SK-N-SH treated with all-trans-retinoic acid at 6 μM for 48 hours (cell line): Measurements from ENCODE around the gene NAT8L.

Experiments used
- ARNTL ChIP-seq: fragments of 450-650 bp; formaldehyde crosslinking; IDR thresholded peaks from 2 replicates; pipeline ENCODE4 v1.5.0; 2020; ENCODE audit warnings: low read depth, mild to moderate bottlenecking, moderate library complexity, borderline replicate concordance
- CREB5 ChIP-seq: fragments of 250-450 bp; sonication (Bioruptor Pico); IDR thresholded peaks from 2 replicates; pipeline ENCODE4 v1.5.1; 2020; ENCODE audit warnings: low read depth, mild to moderate bottlenecking, moderate library complexity
- GLIS3 ChIP-seq: fragments of 250-450 bp; sonication (Bioruptor Pico); IDR thresholded peaks from 2 replicates; pipeline ENCODE4 v1.5.0; 2020; ENCODE audit warnings: mild to moderate bottlenecking, moderate library complexity
- OSR1 ChIP-seq: fragments of 250-450 bp; sonication (Bioruptor Pico); IDR thresholded peaks from 2 replicates; pipeline ENCODE4 v1.8.0; 2022; ENCODE audit warnings: moderate library complexity, mild to moderate bottlenecking, inconsistent platforms
- RARB ChIP-seq: fragments of 250-450 bp; sonication (Bioruptor Pico); IDR thresholded peaks from 2 replicates; pipeline ENCODE4 v1.8.0; 2021; ENCODE audit warnings: mild to moderate bottlenecking, moderate library complexity
- ZC3H10 ChIP-seq: fragments of 250-450 bp; sonication (Bioruptor Pico); IDR thresholded peaks from 2 replicates; pipeline ENCODE4 v1.5.1; 2021; ENCODE audit warnings: mild to moderate bottlenecking, moderate library complexity
- ZFP3 ChIP-seq: fragments of 250-450 bp; sonication (Bioruptor Pico); IDR thresholded peaks from 2 replicates; pipeline ENCODE4 v1.5.0; 2020; ENCODE audit warnings: mild to moderate bottlenecking, moderate library complexity
- ZFP30 ChIP-seq: fragments of 450-650 bp; formaldehyde crosslinking; IDR thresholded peaks from 2 replicates; pipeline ENCODE4 v1.5.0; 2022; ENCODE audit warnings: mild to moderate bottlenecking, moderate library complexity
- TF ChIP-seq, protein P1 (sequence below): fragments of 250-450 bp; sonication (Bioruptor Pico); IDR thresholded peaks from 2 replicates; pipeline ENCODE4 v1.8.0; 2020; ENCODE audit warnings: mild to moderate bottlenecking, moderate library complexity, borderline replicate concordance
- TF ChIP-seq, protein P2 (sequence below): fragments of 250-450 bp; sonication (Bioruptor Pico); IDR thresholded peaks from 2 replicates; pipeline ENCODE4 v1.5.0; 2020; ENCODE audit warnings: mild to moderate bottlenecking, moderate library complexity

DNA sequence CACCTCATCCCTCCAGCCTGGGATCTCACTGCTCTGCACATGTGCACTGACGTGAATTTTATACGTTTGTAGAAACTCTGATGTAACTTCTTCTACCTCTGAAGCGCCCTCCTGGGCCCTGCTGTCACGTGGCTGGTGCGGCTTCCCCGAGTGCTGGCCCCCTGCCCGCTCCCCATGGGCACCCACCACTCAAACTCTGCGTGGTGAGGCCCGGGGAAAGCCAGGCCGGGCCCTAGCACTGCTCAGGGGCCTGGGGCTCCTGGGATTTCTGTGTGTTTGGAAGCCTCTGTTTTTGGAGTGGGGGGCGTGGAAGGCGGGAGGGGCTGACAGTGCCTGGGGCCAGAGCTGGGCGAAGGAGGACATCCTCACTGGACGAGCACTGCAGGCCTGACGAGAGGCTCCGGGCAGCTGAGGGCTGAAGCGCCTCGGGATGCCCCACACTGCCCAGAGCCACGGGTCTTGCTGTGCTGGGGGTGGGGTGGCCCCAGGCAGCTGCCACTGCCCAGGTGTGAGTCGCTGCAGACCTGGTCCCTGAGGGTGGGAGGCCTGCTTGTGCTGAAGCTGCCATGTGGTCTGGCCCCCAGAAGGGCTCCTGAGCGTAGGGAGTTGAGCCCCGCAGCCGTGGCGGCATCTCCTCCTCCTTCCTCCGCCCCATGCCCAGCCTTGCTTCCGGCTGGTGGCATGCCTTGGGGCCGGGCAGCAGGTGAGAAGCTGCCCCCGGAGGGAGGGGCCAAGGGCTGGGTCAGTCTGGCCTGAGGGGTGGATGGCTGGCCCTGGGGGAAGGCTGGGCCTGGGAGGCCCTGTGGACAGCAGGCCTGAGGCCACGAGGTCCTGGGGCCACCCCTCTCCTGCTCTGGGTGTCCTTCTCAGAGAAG lies 7.7 kb downstream of the NAT8L start:
- TF ChIP-seq GLIS3 (CRISPR knock-in tag), result no peak
- TF ChIP-seq CREB5 (CRISPR knock-in tag), result no peak
- TF ChIP-seq, protein P1, sequence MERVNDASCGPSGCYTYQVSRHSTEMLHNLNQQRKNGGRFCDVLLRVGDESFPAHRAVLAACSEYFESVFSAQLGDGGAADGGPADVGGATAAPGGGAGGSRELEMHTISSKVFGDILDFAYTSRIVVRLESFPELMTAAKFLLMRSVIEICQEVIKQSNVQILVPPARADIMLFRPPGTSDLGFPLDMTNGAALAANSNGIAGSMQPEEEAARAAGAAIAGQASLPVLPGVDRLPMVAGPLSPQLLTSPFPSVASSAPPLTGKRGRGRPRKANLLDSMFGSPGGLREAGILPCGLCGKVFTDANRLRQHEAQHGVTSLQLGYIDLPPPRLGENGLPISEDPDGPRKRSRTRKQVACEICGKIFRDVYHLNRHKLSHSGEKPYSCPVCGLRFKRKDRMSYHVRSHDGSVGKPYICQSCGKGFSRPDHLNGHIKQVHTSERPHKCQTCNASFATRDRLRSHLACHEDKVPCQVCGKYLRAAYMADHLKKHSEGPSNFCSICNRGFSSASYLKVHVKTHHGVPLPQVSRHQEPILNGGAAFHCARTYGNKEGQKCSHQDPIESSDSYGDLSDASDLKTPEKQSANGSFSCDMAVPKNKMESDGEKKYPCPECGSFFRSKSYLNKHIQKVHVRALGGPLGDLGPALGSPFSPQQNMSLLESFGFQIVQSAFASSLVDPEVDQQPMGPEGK (CRISPR knock-in tag), result no peak
- TF ChIP-seq, protein P2, sequence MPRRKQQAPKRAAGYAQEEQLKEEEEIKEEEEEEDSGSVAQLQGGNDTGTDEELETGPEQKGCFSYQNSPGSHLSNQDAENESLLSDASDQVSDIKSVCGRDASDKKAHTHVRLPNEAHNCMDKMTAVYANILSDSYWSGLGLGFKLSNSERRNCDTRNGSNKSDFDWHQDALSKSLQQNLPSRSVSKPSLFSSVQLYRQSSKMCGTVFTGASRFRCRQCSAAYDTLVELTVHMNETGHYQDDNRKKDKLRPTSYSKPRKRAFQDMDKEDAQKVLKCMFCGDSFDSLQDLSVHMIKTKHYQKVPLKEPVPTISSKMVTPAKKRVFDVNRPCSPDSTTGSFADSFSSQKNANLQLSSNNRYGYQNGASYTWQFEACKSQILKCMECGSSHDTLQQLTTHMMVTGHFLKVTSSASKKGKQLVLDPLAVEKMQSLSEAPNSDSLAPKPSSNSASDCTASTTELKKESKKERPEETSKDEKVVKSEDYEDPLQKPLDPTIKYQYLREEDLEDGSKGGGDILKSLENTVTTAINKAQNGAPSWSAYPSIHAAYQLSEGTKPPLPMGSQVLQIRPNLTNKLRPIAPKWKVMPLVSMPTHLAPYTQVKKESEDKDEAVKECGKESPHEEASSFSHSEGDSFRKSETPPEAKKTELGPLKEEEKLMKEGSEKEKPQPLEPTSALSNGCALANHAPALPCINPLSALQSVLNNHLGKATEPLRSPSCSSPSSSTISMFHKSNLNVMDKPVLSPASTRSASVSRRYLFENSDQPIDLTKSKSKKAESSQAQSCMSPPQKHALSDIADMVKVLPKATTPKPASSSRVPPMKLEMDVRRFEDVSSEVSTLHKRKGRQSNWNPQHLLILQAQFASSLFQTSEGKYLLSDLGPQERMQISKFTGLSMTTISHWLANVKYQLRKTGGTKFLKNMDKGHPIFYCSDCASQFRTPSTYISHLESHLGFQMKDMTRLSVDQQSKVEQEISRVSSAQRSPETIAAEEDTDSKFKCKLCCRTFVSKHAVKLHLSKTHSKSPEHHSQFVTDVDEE (CRISPR knock-in tag), result no peak
- TF ChIP-seq ZFP30 (CRISPR knock-in tag), result no peak
- TF ChIP-seq OSR1, result no peak
- no peak for TF ChIP-seq RARB (CRISPR knock-in tag)
- no peak for TF ChIP-seq ZFP3 (CRISPR knock-in tag)
- no peak for TF ChIP-seq ZC3H10 (CRISPR knock-in tag)
- TF ChIP-seq ARNTL, result no peak
